Activated CD4-positive, alpha-beta T cell treated with anti-CD3 and anti-CD28 coated beads, Interleukin-2, amount 10 ng/mL, durations not matched to agents 24 days and 14 days (primary cell): ENCODE measurements around the gene GPN2. TPM values are rescaled to one million over a fixed set of nuclear protein-coding genes. Genes with fewer than 3 reads are reported as not detected.
"Not testable (repeated sequence)": the region's sequence is repeated elsewhere in the genome, so short reads cannot be mapped to it uniquely, and the experiment has no call there.

Experiments used
- DNase-seq: peaks from one replicate; pipeline ENCODE4 v3.0.0; 2022
- H3K27ac Mint-ChIP-seq: one replicate; pipeline ENCODE4 v1.8.0; 2022; ENCODE audit warnings: mild to moderate bottlenecking, mixed read lengths
- H3K27me3 Mint-ChIP-seq: one replicate; pipeline ENCODE4 v1.8.0; 2022; ENCODE audit warnings: mixed read lengths
- H3K36me3 Mint-ChIP-seq: one replicate; pipeline ENCODE4 v1.8.0; 2022; ENCODE audit warnings: low read depth, mild to moderate bottlenecking, mixed read lengths
- H3K4me1 Mint-ChIP-seq: one replicate; pipeline ENCODE4 v1.8.0; 2021; ENCODE audit warnings: mixed read lengths
- H3K4me3 Mint-ChIP-seq: one replicate; pipeline ENCODE4 v1.8.0; 2022; ENCODE audit warnings: mild to moderate bottlenecking, moderate library complexity, mixed read lengths
- H3K9me3 Mint-ChIP-seq: one replicate; pipeline ENCODE4 v1.8.0; 2021; ENCODE audit warnings: mixed read lengths
- intact Hi-C: fragments of 100-400 bp; cut with micrococcal nuclease; formaldehyde crosslinking; loops from one replicate; pipeline ENCODE4 v1.15.1; 2023
- total RNA-seq: library from RNA; stranded (reverse); gene quantifications from 2 replicates; pipeline ENCODE4 v1.2.3, GENCODE V29; 2022

Gene GPN2
- total RNA-seq, 1 donor from 2014 or later, result 47.1 TPM

- H3K36me3 Mint-ChIP-seq, result peaks cover 45% of the 10 kb centered on the region
Measured at GRCh38 chr1:26882696-26883463, 7.2 kb downstream of the GPN2 start.

GRCh38 chr1:26881611-26882010, 8.5 kb downstream of the GPN2 start:
- H3K27ac Mint-ChIP-seq, H3K4me3 Mint-ChIP-seq, H3K27me3 Mint-ChIP-seq, intact Hi-C loops, DNase-seq, H3K4me1 Mint-ChIP-seq, H3K9me3 Mint-ChIP-seq: not testable (repeated sequence)
- peaks cover 44% of the 10 kb centered on the region for H3K36me3 Mint-ChIP-seq

More at GRCh38 chr1:26882696-26883463, 7.2 kb downstream of the GPN2 start:
- intact Hi-C loops, result no loop called here
- Mint-ChIP-seq H3K9me3 (no peaks in the 10 kb centered on the region), H3K4me3 (no peak overlapping the region), H3K27me3 (no peaks in the 10 kb centered on the region), H3K27ac (no peak overlapping the region), H3K4me1 (peaks cover 2% of the 10 kb centered on the region)
- DNase-seq, result no peak

GRCh38 chr1:26879793-26880192, 10.3 kb downstream of the GPN2 start:
- Mint-ChIP-seq H3K9me3 (no peaks in the 10 kb centered on the region), H3K36me3 (peaks cover 38% of the 10 kb centered on the region), H3K27ac (no peak overlapping the region), H3K4me3 (no peak overlapping the region), H3K4me1 (peaks cover 2% of the 10 kb centered on the region), H3K27me3 (no peaks in the 10 kb centered on the region)
- intact Hi-C loops, result loop anchor here (2.0 to 5.0 kb wide), 2 partner anchors 69 to 87 kb away; no protein-coding TSS in a partner anchor
- DNase-seq, result no peak

- no peak overlapping the region for H3K27ac Mint-ChIP-seq
- intact Hi-C loops, result loop anchor here (5.0 kb wide), 1 partner anchor 85 kb away; no protein-coding TSS in a partner anchor
- DNase-seq, result no peak
- H3K4me3 Mint-ChIP-seq, result no peak overlapping the region
- no peaks in the 10 kb centered on the region for H3K9me3 Mint-ChIP-seq
- H3K36me3 Mint-ChIP-seq, result peaks cover 18% of the 10 kb centered on the region
- peaks cover 2% of the 10 kb centered on the region for H3K4me1 Mint-ChIP-seq
- no peaks in the 10 kb centered on the region for H3K27me3 Mint-ChIP-seq
Measured at GRCh38 chr1:26877326-26877725, 12.8 kb downstream of the GPN2 start.

- no peak overlapping the region for H3K27ac Mint-ChIP-seq
Measured at GRCh38 chr1:26874896-26875295, 15.2 kb downstream of the GPN2 start.

GRCh38 chr1:26873097-26873496, 17.0 kb downstream of the GPN2 start:
- DNase-seq, H3K27ac Mint-ChIP-seq, H3K4me3 Mint-ChIP-seq, intact Hi-C loops, H3K27me3 Mint-ChIP-seq, H3K36me3 Mint-ChIP-seq, H3K4me1 Mint-ChIP-seq, H3K9me3 Mint-ChIP-seq: not testable (repeated sequence)

More at GRCh38 chr1:26874896-26875295, 15.2 kb downstream of the GPN2 start:
- peaks cover 2% of the 10 kb centered on the region for H3K4me1 Mint-ChIP-seq
- H3K9me3 Mint-ChIP-seq, result no peaks in the 10 kb centered on the region
- no peak overlapping the region for H3K4me3 Mint-ChIP-seq
- intact Hi-C loops, result loop anchor here (5.0 kb wide), 1 partner anchor 83 kb away; no protein-coding TSS in a partner anchor
- H3K36me3 Mint-ChIP-seq, result peaks cover 13% of the 10 kb centered on the region
- no peak for DNase-seq
- H3K27me3 Mint-ChIP-seq, result no peaks in the 10 kb centered on the region

GRCh38 chr1:26864610-26865480, 25.2 kb downstream of the GPN2 start:
- DNase-seq, result peak; percentile 99
- H3K4me3 Mint-ChIP-seq, result peak overlapping the region; percentile 89
- H3K9me3 Mint-ChIP-seq, result no peaks in the 10 kb centered on the region
- no peaks in the 10 kb centered on the region for H3K27me3 Mint-ChIP-seq
- H3K36me3 Mint-ChIP-seq, result no peaks in the 10 kb centered on the region
- intact Hi-C loops, result loop anchor here (1.0 to 2.0 kb wide), 4 partner anchors 12 to 78 kb away; partner anchors contain the start of genes GPN2, PIGV and ZDHHC18
- H3K4me1 Mint-ChIP-seq, result peaks cover 28% of the 10 kb centered on the region
- H3K27ac Mint-ChIP-seq, result peak overlapping the region; percentile 90

- no peak for DNase-seq
- Mint-ChIP-seq H3K27me3 (no peaks in the 10 kb centered on the region), H3K4me3 (peak overlapping the region; percentile 89), H3K36me3 (no peaks in the 10 kb centered on the region), H3K4me1 (peaks cover 28% of the 10 kb centered on the region), H3K9me3 (no peaks in the 10 kb centered on the region), H3K27ac (no peak overlapping the region)
- intact Hi-C loops, result loop anchor here (2.0 kb wide), 2 partner anchors 37 to 77 kb away; partner anchors contain the start of genes PIGV and ZDHHC18
Measured at GRCh38 chr1:26863685-26864077, 26.4 kb downstream of the GPN2 start.

GRCh38 chr1:26862781-26863684, 27.1 kb downstream of the GPN2 start, which contains the start of gene SFN:
TSS of gene SFN (plus strand) at chr1:26863149. CDS start at chr1:26863213, 64 bp downstream.
- intact Hi-C loops, result no loop called here
- Mint-ChIP-seq H3K27me3 (no peaks in the 10 kb centered on the region), H3K4me1 (peaks cover 28% of the 10 kb centered on the region), H3K4me3 (peak within 1 kb of the TSS; percentile 89), H3K9me3 (no peaks in the 10 kb centered on the region), H3K36me3 (peaks cover 2% of the 10 kb centered on the region), H3K27ac (peak within 1 kb of the TSS; percentile 76)
- peak; percentile 82 for DNase-seq

GRCh38 chr1:26861889-26862378, 28.1 kb downstream of the GPN2 start:
- intact Hi-C loops, result no loop called here
- Mint-ChIP-seq H3K27me3 (no peaks in the 10 kb centered on the region), H3K27ac (peak overlapping the region; percentile 37), H3K4me3 (peak overlapping the region; percentile 4), H3K4me1 (peaks cover 25% of the 10 kb centered on the region), H3K9me3 (no peaks in the 10 kb centered on the region), H3K36me3 (peaks cover 3% of the 10 kb centered on the region)
- DNase-seq, result no peak

GRCh38 chr1:26861286-26861701, 28.8 kb downstream of the GPN2 start:
- H3K27me3 Mint-ChIP-seq, result no peaks in the 10 kb centered on the region
- H3K27ac Mint-ChIP-seq, result no peak overlapping the region
- no peaks in the 10 kb centered on the region for H3K9me3 Mint-ChIP-seq
- intact Hi-C loops, result no loop called here
- peaks cover 25% of the 10 kb centered on the region for H3K4me1 Mint-ChIP-seq
- no peak overlapping the region for H3K4me3 Mint-ChIP-seq
- H3K36me3 Mint-ChIP-seq, result peaks cover 5% of the 10 kb centered on the region
- no peak for DNase-seq

- Mint-ChIP-seq H3K4me3 (no peak overlapping the region), H3K4me1 (peaks cover 15% of the 10 kb centered on the region), H3K27ac (no peak overlapping the region), H3K27me3 (no peaks in the 10 kb centered on the region), H3K9me3 (no peaks in the 10 kb centered on the region), H3K36me3 (peaks cover 17% of the 10 kb centered on the region)
- intact Hi-C loops, result no loop called here
- no peak for DNase-seq
Measured at GRCh38 chr1:26858891-26859640, 31.0 kb downstream of the GPN2 start.
